Esophagus (tissue), 2 donors: ENCODE data around the gene PRPF6. TPM values are rescaled to one million over a fixed set of nuclear protein-coding genes. Genes with fewer than 3 reads are reported as not detected.

Experiments used
- H3K27ac ChIP-seq, 2 donors: one replicate each; pipeline ENCODE4 v1.5.1; 2013; ENCODE audit warnings: low read depth in 2 of 2, mild to moderate bottlenecking in 2 of 2, inconsistent platforms in 1 of 2, low read length in 1 of 2, moderate library complexity in 1 of 2
- H3K27me3 ChIP-seq, 2 donors: one replicate each; pipeline ENCODE4 v1.6.1; 2013; ENCODE audit warnings: low read length in 2 of 2, control low read depth in 1 of 2, mild to moderate bottlenecking in 1 of 2; ENCODE audit not compliant: insufficient read depth in 2 of 2, control insufficient read depth in 1 of 2
- H3K36me3 ChIP-seq, 2 donors: one replicate each; pipeline ENCODE4 v1.6.1; 2013; ENCODE audit warnings: low read length in 1 of 2; ENCODE audit not compliant: control insufficient read depth in 2 of 2, insufficient read depth in 2 of 2
- H3K4me1 ChIP-seq, 2 donors: one replicate each; pipeline ENCODE4 v1.6.1; 2013; ENCODE audit warnings: low read length in 1 of 2; ENCODE audit not compliant: control insufficient read depth in 2 of 2, insufficient read depth in 2 of 2
- H3K4me3 ChIP-seq, 2 donors: one replicate each; pipeline ENCODE4 v1.5.1; 2013; ENCODE audit warnings: low read length in 2 of 2, mild to moderate bottlenecking in 2 of 2, low read depth in 1 of 2, moderate library complexity in 1 of 2
- H3K9me3 ChIP-seq, 2 donors: one replicate each; pipeline ENCODE4 v1.6.1; 2013; ENCODE audit warnings: mild to moderate bottlenecking in 2 of 2, low read depth in 1 of 2, low read length in 1 of 2, moderate library complexity in 1 of 2; ENCODE audit not compliant: control insufficient read depth in 2 of 2, insufficient read depth in 1 of 2
- WGBS, 2 donors: extraction: QIAGEN DNeasy Blood & Tissue Kit; methylation state at CpG; one replicate each; pipeline ENCODE4 v1.1.7; 2013; 5-methylcytosine and 5-hydroxymethylcytosine counted together
- polyA plus RNA-seq, 2 donors: library from polyadenylated mRNA; stranded (reverse); fragments of 200-250 nt; gene quantifications; one replicate each; pipeline ENCODE4 v1.2.3, GENCODE V29; 2013
- donor health status: healthy with polysubstance abuse.
- donor health status: Bipolar disorder and iron deficiency.

Gene PRPF6
- polyA plus RNA-seq, 2 donors, result 24.6 to 39.0 TPM

- H3K27me3 ChIP-seq, result no peaks in the 10 kb centered on the region
- H3K4me3 ChIP-seq, result no peak overlapping the region
- no peak overlapping the region for H3K27ac ChIP-seq
- no peaks in the 10 kb centered on the region for H3K9me3 ChIP-seq
- 90 to 92% methylated on average over 38 to 39 of the region's 39 CpGs for WGBS, 2 donors
- H3K4me1 ChIP-seq, result peaks cover 17 to 53% of the 10 kb centered on the region in 2 donors
- peaks cover 4 to 43% of the 10 kb centered on the region in 2 donors for H3K36me3 ChIP-seq
Observed at GRCh38 chr20:63945921-63946920, 34.7 kb upstream of the PRPF6 start.

GRCh38 chr20:63946986-63947637 is 33.8 kb upstream of the PRPF6 start:
- Histone ChIP-seq H3K4me3 (no peak overlapping the region), H3K9me3 (no peaks in the 10 kb centered on the region), H3K27ac (peak overlapping the region; percentile 19 to 99), H3K4me1 (peaks cover 19 to 62% of the 10 kb centered on the region in 2 donors), H3K36me3 (peaks cover 4 to 42% of the 10 kb centered on the region in 2 donors), H3K27me3 (no peaks in the 10 kb centered on the region)
- 79 to 82% methylated on average over 15 of the region's 15 CpGs for WGBS, 2 donors

- Histone ChIP-seq H3K27ac (peak overlapping the region; percentile 96 to 99), H3K27me3 (no peaks in the 10 kb centered on the region), H3K4me1 (peaks cover 23 to 61% of the 10 kb centered on the region in 2 donors), H3K36me3 (peaks cover 4 to 37% of the 10 kb centered on the region in 2 donors), H3K9me3 (no peaks in the 10 kb centered on the region), H3K4me3 (peak overlapping the region in 1 of 2 donors; percentile 2)
- 29 to 45% methylated on average over 27 of the region's 27 CpGs for WGBS, 2 donors
Observed at GRCh38 chr20:63947638-63948456, 33.1 kb upstream of the PRPF6 start.

- peaks cover under 1 to 12% of the 10 kb centered on the region in 2 donors for H3K36me3 ChIP-seq
- WGBS, 2 donors, result 62 to 66% methylated on average over 20 of the region's 20 CpGs
- peaks cover 24 to 66% of the 10 kb centered on the region in 2 donors for H3K4me1 ChIP-seq
- H3K9me3 ChIP-seq, result no peaks in the 10 kb centered on the region
- no peaks in the 10 kb centered on the region for H3K27me3 ChIP-seq
- peak overlapping the region; percentile 5 to 17 for H3K4me3 ChIP-seq
- peak overlapping the region; percentile 96 to 99 for H3K27ac ChIP-seq
Observed at GRCh38 chr20:63950701-63951397, 30.1 kb upstream of the PRPF6 start.

GRCh38 chr20:63951398-63952209 is 29.3 kb upstream of the PRPF6 start:
- no peaks in the 10 kb centered on the region for H3K9me3 ChIP-seq
- H3K27me3 ChIP-seq, result no peaks in the 10 kb centered on the region
- peaks cover 24 to 66% of the 10 kb centered on the region in 2 donors for H3K4me1 ChIP-seq
- H3K4me3 ChIP-seq, result peak overlapping the region; percentile 5 to 17
- H3K27ac ChIP-seq, result peak overlapping the region; percentile 96 to 99
- WGBS, 2 donors, result 50 to 57% methylated on average over 16 to 17 of the region's 17 CpGs
- H3K36me3 ChIP-seq, result peaks cover 0 to 7% of the 10 kb centered on the region in 2 donors

GRCh38 chr20:63952210-63952535 is 28.8 kb upstream of the PRPF6 start:
- no peaks in the 10 kb centered on the region for H3K9me3 ChIP-seq
- H3K27ac ChIP-seq, result peak overlapping the region; percentile 96 to 99
- peak overlapping the region in 1 of 2 donors; percentile 1 for H3K4me3 ChIP-seq
- 54 to 56% methylated on average over 15 of the region's 15 CpGs for WGBS, 2 donors
- no peaks in the 10 kb centered on the region for H3K27me3 ChIP-seq
- H3K4me1 ChIP-seq, result peaks cover 24 to 64% of the 10 kb centered on the region in 2 donors
- peaks cover 0 to 5% of the 10 kb centered on the region in 2 donors for H3K36me3 ChIP-seq

GRCh38 chr20:63952769-63953168 is 28.2 kb upstream of the PRPF6 start:
- H3K36me3 ChIP-seq, result peaks cover 0 to 2% of the 10 kb centered on the region in 2 donors
- WGBS, 2 donors, result 84 to 85% methylated on average over 14 of the region's 14 CpGs

GRCh38 chr20:63953764-63954429 is 27.0 kb upstream of the PRPF6 start:
- H3K9me3 ChIP-seq, result no peaks in the 10 kb centered on the region
- peak overlapping the region; percentile 91 to 95 for H3K27ac ChIP-seq
- H3K36me3 ChIP-seq, result peaks cover 0 to 3% of the 10 kb centered on the region in 2 donors
- WGBS, 2 donors, result 58 to 61% methylated on average over 13 of the region's 13 CpGs
- H3K4me3 ChIP-seq, result peak overlapping the region; percentile 4 to 17
- H3K27me3 ChIP-seq, result no peaks in the 10 kb centered on the region
- H3K4me1 ChIP-seq, result peaks cover 24 to 57% of the 10 kb centered on the region in 2 donors

More at GRCh38 chr20:63952769-63953168, 28.2 kb upstream of the PRPF6 start:
- no peaks in the 10 kb centered on the region for H3K9me3 ChIP-seq
- H3K4me1 ChIP-seq, result peaks cover 24 to 64% of the 10 kb centered on the region in 2 donors
- peak overlapping the region; percentile 96 to 99 for H3K27ac ChIP-seq
- H3K4me3 ChIP-seq, result no peak overlapping the region
- no peaks in the 10 kb centered on the region for H3K27me3 ChIP-seq
